ENCODE data around the gene DMBT1.

DNA sequence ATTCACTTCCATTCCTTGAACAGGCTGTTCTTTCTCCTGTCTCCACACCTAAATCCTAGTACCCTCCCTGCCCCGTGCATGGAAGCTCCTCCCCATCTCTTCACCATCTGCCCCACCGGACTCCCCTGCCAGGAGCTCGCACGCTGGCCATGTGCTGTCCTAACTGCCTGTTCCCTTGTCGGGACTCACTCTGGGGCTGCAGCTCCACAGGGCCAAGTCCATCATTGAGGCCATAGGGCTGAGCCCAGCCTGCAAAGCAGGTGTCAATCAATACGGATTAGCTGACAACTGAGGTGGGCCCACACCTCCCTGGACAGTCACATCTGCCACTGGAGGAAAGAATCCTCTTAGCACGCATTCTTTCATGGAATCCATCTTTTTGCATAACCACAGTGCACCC is 41.4 kb upstream of the DMBT1 start:
- TF ChIP-seq, protein P1, sequence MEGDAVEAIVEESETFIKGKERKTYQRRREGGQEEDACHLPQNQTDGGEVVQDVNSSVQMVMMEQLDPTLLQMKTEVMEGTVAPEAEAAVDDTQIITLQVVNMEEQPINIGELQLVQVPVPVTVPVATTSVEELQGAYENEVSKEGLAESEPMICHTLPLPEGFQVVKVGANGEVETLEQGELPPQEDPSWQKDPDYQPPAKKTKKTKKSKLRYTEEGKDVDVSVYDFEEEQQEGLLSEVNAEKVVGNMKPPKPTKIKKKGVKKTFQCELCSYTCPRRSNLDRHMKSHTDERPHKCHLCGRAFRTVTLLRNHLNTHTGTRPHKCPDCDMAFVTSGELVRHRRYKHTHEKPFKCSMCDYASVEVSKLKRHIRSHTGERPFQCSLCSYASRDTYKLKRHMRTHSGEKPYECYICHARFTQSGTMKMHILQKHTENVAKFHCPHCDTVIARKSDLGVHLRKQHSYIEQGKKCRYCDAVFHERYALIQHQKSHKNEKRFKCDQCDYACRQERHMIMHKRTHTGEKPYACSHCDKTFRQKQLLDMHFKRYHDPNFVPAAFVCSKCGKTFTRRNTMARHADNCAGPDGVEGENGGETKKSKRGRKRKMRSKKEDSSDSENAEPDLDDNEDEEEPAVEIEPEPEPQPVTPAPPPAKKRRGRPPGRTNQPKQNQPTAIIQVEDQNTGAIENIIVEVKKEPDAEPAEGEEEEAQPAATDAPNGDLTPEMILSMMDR (IDR thresholded peaks at IDR 0.05): no peak
- TF ChIP-seq EZH2 (IDR thresholded peaks at IDR 0.05): no peak
- TF ChIP-seq EZH2phosphoT487 (IDR thresholded peaks at IDR 0.05): no peak
